Ectodermal cell (in vitro differentiated cells): ENCODE results near the gene INSR.
"Not testable (repeated sequence)": the region's sequence is repeated elsewhere in the genome, so short reads cannot be mapped to it uniquely, and the experiment has no call there.

Experiments
- H3K27ac ChIP-seq: 2 replicates; pipeline ENCODE4 v1.7.0; 2013; ENCODE audit warnings: mild to moderate bottlenecking, low read depth, low read length; ENCODE audit not compliant: insufficient read depth, poor library complexity, severe bottlenecking
- H3K27me3 ChIP-seq: 2 replicates; pipeline ENCODE4 v1.7.0; 2013; ENCODE audit warnings: mild to moderate bottlenecking, low read length; ENCODE audit not compliant: insufficient read depth, control insufficient read depth, poor library complexity, severe bottlenecking
- H3K36me3 ChIP-seq: one replicate; pipeline ENCODE4 v1.7.0; 2013; ENCODE audit warnings: low read length; ENCODE audit not compliant: control insufficient read depth, insufficient read depth
- H3K4me1 ChIP-seq: one replicate; pipeline ENCODE4 v1.7.0; 2013; ENCODE audit warnings: low read length; ENCODE audit not compliant: control insufficient read depth, insufficient read depth
- H3K4me3 ChIP-seq: 2 replicates; pipeline ENCODE4 v1.7.0; 2013; ENCODE audit warnings: low read depth, low read length, control low read depth; ENCODE audit not compliant: insufficient read depth
- H3K9me3 ChIP-seq: 2 replicates; pipeline ENCODE4 v1.7.0; 2013; ENCODE audit warnings: mild to moderate bottlenecking, low read length, moderate library complexity; ENCODE audit not compliant: control insufficient read depth
- WGBS, 2 experiments: methylation state at CpG; one replicate each; pipeline ENCODE4 v1.1.7; 2013; ENCODE audit warnings: missing lambda C conversion rate in 2 of 2; 5-methylcytosine and 5-hydroxymethylcytosine counted together

Gene INSR

GRCh38 chr19:7246601-7247000 is 47.6 kb downstream of the INSR start:
- Histone ChIP-seq H3K9me3 (no peaks in the 10 kb centered on the region), H3K27ac (no peak overlapping the region), H3K4me3 (no peak overlapping the region), H3K4me1 (no peaks in the 10 kb centered on the region), H3K27me3 (no peaks in the 10 kb centered on the region), H3K36me3 (no peaks in the 10 kb centered on the region)
- 95 to 96% methylated on average over 2 of the region's 2 CpGs for WGBS, 2 experiments

DNA sequence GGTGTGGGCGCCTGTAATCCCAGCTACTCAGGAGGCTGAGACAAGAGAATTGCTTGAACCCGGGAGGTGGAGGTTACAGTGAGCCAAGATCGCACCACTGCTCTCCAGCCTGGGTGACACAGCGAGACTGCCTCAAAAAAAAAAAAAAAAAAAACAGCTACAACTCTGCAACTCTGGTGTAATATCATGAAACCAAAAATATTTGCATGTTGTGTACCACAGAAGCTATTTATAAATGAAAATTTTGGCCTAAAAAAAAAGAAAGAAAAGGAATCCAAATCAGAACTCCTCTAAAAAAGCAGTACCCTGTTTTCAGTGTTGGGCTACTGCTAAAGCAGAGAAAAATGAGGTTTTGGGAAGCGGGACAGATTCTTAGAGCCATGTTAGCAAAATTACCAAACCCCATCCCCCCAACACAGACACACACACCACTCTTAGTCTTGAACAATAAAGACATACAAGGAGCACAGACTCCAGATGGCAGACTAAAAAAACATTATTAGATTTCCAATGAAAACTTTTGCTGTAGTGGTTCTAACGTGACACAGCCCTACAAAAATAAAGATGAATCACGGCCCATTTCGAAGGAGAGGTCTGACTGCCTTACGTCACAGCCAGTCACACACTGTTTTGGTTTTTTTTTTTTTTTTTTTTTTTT is 51.5 kb downstream of the INSR start:
- H3K27ac ChIP-seq: no peak overlapping the region
- H3K27me3 ChIP-seq: no peaks in the 10 kb centered on the region
- H3K36me3 ChIP-seq: no peaks in the 10 kb centered on the region
- 88 to 95% methylated on average over 8 of the region's 9 CpGs for WGBS, 2 experiments
- H3K4me3 ChIP-seq: no peak overlapping the region
- H3K4me1 ChIP-seq: no peaks in the 10 kb centered on the region
- no peaks in the 10 kb centered on the region for H3K9me3 ChIP-seq

DNA sequence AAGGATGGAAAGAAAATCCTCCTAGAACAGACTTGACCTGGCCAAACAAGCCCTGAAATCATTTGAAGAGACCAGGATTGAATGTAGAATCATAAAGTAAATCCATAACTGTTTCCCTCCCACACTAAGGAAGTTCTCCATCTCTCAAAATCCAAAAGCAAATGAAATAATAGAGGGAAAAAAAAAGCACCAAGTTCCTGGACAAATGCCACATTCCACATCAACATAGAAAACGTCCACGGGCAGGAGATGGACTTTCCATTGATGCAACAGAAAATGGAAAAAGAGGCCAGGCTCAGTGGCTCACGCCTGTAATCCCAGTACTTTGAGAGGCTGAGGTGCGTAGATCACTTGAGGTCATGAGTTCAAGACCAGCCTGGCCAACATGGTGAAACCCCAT is 56.2 kb downstream of the INSR start:
- Histone ChIP-seq H3K27ac (no peak overlapping the region), H3K9me3 (no peaks in the 10 kb centered on the region), H3K27me3 (no peaks in the 10 kb centered on the region), H3K4me1 (no peaks in the 10 kb centered on the region), H3K4me3 (no peak overlapping the region), H3K36me3 (no peaks in the 10 kb centered on the region)
- WGBS, 2 experiments: 88 to 99% methylated on average over 4 of the region's 4 CpGs

- 72 to 76% methylated on average over 5 of the region's 5 CpGs for WGBS, 2 experiments
- Histone ChIP-seq H3K27ac (no peak overlapping the region), H3K4me3 (no peak overlapping the region), H3K27me3 (no peaks in the 10 kb centered on the region), H3K4me1 (no peaks in the 10 kb centered on the region), H3K36me3 (no peaks in the 10 kb centered on the region), H3K9me3 (no peaks in the 10 kb centered on the region)
These were observed 58.1 kb downstream of the INSR start for GRCh38 chr19:7236153-7236552.

DNA sequence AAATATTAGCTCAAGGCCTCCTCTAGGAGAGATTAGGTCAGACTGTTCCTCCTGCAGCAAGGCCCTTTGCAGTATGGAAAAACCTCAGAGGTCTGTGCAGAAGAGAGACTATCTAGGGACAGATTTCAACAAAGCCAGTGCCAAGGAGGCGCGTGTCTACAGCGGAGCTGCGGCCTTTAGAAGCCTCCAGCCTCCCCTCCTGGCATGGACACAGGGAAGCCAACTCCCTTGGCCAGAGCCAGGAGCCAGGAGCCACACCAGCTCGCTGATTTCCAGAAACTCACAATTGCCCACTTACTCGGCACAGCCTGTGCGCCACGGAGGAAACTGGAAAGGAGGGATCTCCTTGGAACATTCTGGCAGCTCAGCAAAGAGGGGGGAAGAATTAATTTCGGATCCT is 63.4 kb downstream of the INSR start:
- 95 to 97% methylated on average over 9 of the region's 9 CpGs for WGBS, 2 experiments
- H3K27me3 ChIP-seq: no peaks in the 10 kb centered on the region
- H3K4me1 ChIP-seq: no peaks in the 10 kb centered on the region
- no peak overlapping the region for H3K27ac ChIP-seq
- no peaks in the 10 kb centered on the region for H3K36me3 ChIP-seq
- no peak overlapping the region for H3K4me3 ChIP-seq
- H3K9me3 ChIP-seq: no peaks in the 10 kb centered on the region

GRCh38 chr19:7229735-7230134 is 64.5 kb downstream of the INSR start:
- no peaks in the 10 kb centered on the region for H3K4me1 ChIP-seq
- H3K4me3 ChIP-seq: no peak overlapping the region
- no peak overlapping the region for H3K27ac ChIP-seq
- no peaks in the 10 kb centered on the region for H3K27me3 ChIP-seq
- H3K36me3 ChIP-seq: no peaks in the 10 kb centered on the region
- H3K9me3 ChIP-seq: no peaks in the 10 kb centered on the region
- WGBS, 2 experiments: 93 to 96% methylated on average over 5 of the region's 5 CpGs

DNA sequence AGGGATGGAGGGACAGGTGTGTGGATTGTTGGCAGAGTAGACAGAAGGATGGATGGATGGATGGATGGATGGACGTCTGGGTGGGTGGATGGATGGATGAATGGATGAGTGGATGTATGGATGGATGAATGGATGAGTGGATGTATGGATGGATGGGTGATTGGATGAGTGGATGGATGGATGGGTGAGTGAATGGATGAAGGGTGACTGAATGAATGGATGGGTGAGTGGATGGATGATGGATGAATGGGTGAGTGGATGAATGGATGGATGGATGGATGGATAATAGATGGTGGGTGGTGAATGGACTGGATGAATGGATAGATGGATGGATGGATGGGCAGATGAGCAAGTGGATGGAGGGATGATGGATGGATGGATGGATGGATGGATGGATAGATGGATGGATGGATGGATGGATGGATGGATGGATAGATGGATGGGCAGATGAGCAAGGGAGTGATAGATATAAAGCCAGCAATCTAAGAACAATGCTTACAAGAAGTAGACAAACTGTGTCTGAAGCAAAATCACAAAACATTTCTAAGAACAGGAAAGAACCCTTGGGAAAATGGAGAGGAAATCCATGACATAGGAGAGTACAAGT is 65.2 kb downstream of the INSR start:
- Histone ChIP-seq H3K27me3 (no peaks in the 10 kb centered on the region), H3K36me3 (no peaks in the 10 kb centered on the region), H3K4me3 (no peak overlapping the region), H3K27ac (no peak overlapping the region), H3K4me1 (no peaks in the 10 kb centered on the region), H3K9me3 (no peaks in the 10 kb centered on the region)
- WGBS, 2 experiments: 70 to 71% methylated on average over 1 of the region's 1 CpG

DNA sequence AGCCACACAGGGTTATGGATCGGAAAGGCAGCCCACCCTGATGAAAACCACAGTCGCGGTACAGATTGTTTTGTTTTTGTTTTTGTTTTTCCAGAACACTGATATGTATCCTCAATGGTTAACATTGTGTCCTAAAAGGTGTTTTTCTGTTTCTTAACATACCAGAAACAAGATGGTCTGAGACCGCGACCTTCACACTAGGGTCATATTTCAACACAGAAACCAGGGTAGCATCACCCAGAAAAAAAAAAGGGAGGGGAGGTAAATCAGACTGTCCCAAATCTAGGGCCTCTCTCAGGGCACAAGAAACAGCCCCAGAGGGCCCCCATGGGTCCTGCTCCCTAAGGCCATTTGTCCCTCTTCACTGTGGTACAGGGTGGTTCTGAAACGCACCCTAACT is 66.5 kb downstream of the INSR start:
- no peaks in the 10 kb centered on the region for H3K9me3 ChIP-seq
- no peaks in the 10 kb centered on the region for H3K27me3 ChIP-seq
- no peak overlapping the region for H3K4me3 ChIP-seq
- no peaks in the 10 kb centered on the region for H3K36me3 ChIP-seq
- no peak overlapping the region for H3K27ac ChIP-seq
- H3K4me1 ChIP-seq: no peaks in the 10 kb centered on the region
- 84 to 95% methylated on average over 6 of the region's 6 CpGs for WGBS, 2 experiments

DNA sequence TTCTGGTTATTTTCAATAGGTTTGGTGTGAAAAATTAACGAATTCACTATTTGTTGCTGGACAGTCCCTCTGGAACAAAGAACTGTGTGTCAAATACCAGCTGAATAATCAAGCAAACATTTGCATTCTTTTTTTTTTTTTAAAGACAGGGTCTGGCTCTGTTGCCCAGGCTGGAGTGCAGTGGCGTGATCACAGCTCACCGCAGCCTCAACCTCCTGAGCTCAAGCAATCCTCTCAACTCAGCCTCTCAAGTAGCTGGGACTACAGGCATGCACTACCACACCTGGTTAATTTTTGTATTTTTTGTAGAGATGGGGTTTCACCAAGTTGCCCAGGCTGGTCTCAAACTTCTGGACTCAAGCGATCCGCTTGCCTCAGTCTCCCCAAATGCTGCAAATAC is 67.1 kb downstream of the INSR start:
- H3K27me3 ChIP-seq, H3K36me3 ChIP-seq, H3K9me3 ChIP-seq, H3K4me1 ChIP-seq, H3K27ac ChIP-seq, H3K4me3 ChIP-seq: not testable (repeated sequence)
- WGBS, 2 experiments: 91 to 96% methylated on average over 5 of the region's 5 CpGs

GRCh38 chr19:7226739-7227138 is 67.5 kb downstream of the INSR start:
- no peaks in the 10 kb centered on the region for H3K27me3 ChIP-seq
- H3K9me3 ChIP-seq: no peaks in the 10 kb centered on the region
- no peak overlapping the region for H3K4me3 ChIP-seq
- H3K4me1 ChIP-seq: no peaks in the 10 kb centered on the region
- no peaks in the 10 kb centered on the region for H3K36me3 ChIP-seq
- H3K27ac ChIP-seq: no peak overlapping the region

GRCh38 chr19:7225741-7226140 is 68.5 kb downstream of the INSR start:
- H3K27ac ChIP-seq: no peak overlapping the region
- H3K36me3 ChIP-seq: no peaks in the 10 kb centered on the region
- whole genome bisulfite sequencing, 2 experiments: 92% methylated on average over 10 of the region's 10 CpGs
- no peaks in the 10 kb centered on the region for H3K4me1 ChIP-seq
- no peaks in the 10 kb centered on the region for H3K9me3 ChIP-seq
- no peak overlapping the region for H3K4me3 ChIP-seq
- no peaks in the 10 kb centered on the region for H3K27me3 ChIP-seq
